ENCODE measurements around the gene CCDC27.

GRCh38 chr1:3746830-3747521 is 5.3 kb upstream of the CCDC27 start:
- no peak for TF ChIP-seq CTCF (IDR thresholded peaks at IDR 0.05)
- TF ChIP-seq, protein P1, sequence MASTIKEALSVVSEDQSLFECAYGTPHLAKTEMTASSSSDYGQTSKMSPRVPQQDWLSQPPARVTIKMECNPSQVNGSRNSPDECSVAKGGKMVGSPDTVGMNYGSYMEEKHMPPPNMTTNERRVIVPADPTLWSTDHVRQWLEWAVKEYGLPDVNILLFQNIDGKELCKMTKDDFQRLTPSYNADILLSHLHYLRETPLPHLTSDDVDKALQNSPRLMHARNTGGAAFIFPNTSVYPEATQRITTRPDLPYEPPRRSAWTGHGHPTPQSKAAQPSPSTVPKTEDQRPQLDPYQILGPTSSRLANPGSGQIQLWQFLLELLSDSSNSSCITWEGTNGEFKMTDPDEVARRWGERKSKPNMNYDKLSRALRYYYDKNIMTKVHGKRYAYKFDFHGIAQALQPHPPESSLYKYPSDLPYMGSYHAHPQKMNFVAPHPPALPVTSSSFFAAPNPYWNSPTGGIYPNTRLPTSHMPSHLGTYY (CRISPR knock-in tag; IDR thresholded peaks at IDR 0.05), result no peak
- TF ChIP-seq CBFB (CRISPR knock-in tag; IDR thresholded peaks at IDR 0.05; ENCODE audit: low read depth), result no peak
- no peak for TF ChIP-seq ATF3 (CRISPR knock-in tag; conservative IDR thresholded peaks at IDR 0.05)
- TF ChIP-seq SP1 (CRISPR knock-in tag; conservative IDR thresholded peaks at IDR 0.05), result peak; percentile 59
- no peak for TF ChIP-seq CREM (CRISPR knock-in tag; IDR thresholded peaks at IDR 0.05)
- TF ChIP-seq ZNF396 (CRISPR knock-in tag; IDR thresholded peaks at IDR 0.05; ENCODE audit: borderline replicate concordance), result no peak
- TF ChIP-seq TCF7 (CRISPR knock-in tag; IDR thresholded peaks at IDR 0.05; ENCODE audit: low read depth), result no peak
- TF ChIP-seq, protein P2, sequence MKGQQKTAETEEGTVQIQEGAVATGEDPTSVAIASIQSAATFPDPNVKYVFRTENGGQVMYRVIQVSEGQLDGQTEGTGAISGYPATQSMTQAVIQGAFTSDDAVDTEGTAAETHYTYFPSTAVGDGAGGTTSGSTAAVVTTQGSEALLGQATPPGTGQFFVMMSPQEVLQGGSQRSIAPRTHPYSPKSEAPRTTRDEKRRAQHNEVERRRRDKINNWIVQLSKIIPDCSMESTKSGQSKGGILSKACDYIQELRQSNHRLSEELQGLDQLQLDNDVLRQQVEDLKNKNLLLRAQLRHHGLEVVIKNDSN (CRISPR knock-in tag; IDR thresholded peaks at IDR 0.05), result 0 out of 2 replicates have a peak, but pooled peaks have one; percentile 4
- no peak for TF ChIP-seq ZNF425 (CRISPR knock-in tag; conservative IDR thresholded peaks at IDR 0.05)
- TF ChIP-seq, protein P3, sequence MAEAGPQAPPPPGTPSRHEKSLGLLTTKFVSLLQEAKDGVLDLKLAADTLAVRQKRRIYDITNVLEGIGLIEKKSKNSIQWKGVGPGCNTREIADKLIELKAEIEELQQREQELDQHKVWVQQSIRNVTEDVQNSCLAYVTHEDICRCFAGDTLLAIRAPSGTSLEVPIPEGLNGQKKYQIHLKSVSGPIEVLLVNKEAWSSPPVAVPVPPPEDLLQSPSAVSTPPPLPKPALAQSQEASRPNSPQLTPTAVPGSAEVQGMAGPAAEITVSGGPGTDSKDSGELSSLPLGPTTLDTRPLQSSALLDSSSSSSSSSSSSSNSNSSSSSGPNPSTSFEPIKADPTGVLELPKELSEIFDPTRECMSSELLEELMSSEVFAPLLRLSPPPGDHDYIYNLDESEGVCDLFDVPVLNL (CRISPR knock-in tag; IDR thresholded peaks at IDR 0.05; ENCODE audit: borderline replicate concordance, low read depth), result no peak
